Endothelial cell of umbilical vein (primary cell): ENCODE data around the gene GSE1.

ENCODE experiments used
- CTCF ChIP-seq, 2 donors: IDR thresholded peaks; 1 replicate in 1 of 2; 2 replicates in 1 of 2; pipeline ENCODE4 v1.5.1; 2011; ENCODE audit warnings: low read length in 2 of 2, mild to moderate bottlenecking in 2 of 2, moderate library complexity in 2 of 2, control low read depth in 1 of 2, inconsistent platforms in 1 of 2, low read depth in 1 of 2; ENCODE audit not compliant: insufficient read depth in 1 of 2; ENCODE audit errors: extremely low read depth in 1 of 2
- JUN ChIP-seq: IDR thresholded peaks from 2 replicates; pipeline ENCODE4 v1.6.1; 2011; ENCODE audit warnings: borderline replicate concordance, low read depth; ENCODE audit not compliant: insufficient read length, insufficient read depth

- TF ChIP-seq CTCF (IDR thresholded peaks at IDR 0.05; ENCODE audit: extremely low read depth in 1 of 2, insufficient read depth in 1 of 2, low read depth in 1 of 2, low read length in 2 of 2) (no peak), JUN (no peak)
Observed at GRCh38 chr16:85682516-85682915, 69.4 kb downstream of the GSE1 start.
